HK-2 (cell line): Measurements from ENCODE around the gene LGALS4.
"Not testable (repeated sequence)": the region's sequence is repeated elsewhere in the genome, so short reads cannot be mapped to it uniquely, and the experiment has no call there.

Experiments used
- DNase-seq: peaks from one replicate; pipeline ENCODE4 v3.0.0-alpha.2; 2018; ENCODE audit not compliant: unreplicated experiment

LGALS4 gene

GRCh38 chr19:38770228-38770948, 42.4 kb downstream of the LGALS4 start:
- not testable (repeated sequence) for DNase-seq

DNA sequence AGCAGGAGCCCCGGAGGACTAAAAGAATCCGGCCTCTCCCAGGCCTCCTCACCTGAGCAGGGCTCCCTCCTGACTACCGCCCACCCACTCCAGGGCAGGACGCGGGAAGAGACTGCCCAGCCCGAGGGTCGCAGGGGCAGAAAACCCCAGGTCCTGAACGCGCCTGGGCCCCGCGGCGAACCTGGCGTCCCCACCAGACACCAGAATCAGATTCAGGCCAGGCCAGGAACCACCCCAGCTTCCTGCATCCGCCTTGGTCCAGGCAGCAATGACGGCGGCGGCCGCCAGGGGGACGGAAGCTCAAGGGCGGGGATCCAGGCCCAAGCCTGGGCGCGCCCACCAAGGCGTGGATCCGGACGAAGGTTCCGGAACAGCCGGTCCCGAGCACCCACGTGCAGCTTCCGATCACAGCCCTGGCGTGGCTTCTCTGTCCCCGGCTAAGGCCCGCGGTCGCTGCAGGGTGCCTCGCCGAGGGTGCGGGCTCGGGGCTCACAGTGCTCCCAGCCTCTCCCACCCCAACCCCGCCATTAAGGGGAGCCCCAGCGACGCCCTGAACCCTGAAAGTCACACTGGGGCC, 43.0 kb downstream of the LGALS4 start:
- no peak for DNase-seq

DNA sequence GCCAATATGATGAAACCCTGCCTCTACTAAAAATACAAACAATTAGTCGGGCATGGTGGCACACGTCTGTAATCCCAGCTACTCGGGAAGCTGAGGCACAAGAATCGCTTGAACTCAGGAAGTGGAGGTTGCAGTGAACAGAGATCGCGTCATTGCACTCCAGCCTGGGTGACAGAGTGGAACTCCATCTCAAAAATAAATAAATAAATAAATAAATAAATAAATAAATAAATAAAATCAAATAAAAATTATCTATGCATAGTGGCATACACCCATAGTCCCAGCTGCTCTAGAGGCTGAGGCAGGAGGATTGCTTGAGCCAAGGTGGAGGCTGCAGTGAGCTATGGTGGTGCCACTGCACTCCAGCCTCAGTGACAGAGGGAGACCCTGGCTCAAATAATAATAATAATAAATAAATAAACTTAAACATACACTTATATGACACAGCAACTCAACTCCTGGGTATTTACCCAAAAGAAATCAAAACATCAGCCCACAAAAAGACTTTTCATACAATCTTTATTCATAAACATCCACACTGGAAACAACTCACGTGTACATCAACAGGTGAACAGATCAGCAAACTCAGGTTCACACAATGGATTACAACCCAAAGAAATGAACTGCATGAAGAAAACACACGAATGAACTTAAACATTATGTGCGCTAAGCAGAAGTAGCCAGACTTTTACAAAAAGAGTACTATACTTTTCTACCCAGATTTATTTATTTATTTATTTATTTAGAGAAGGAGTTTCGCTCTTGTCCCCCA, 46.3 kb downstream of the LGALS4 start:
- DNase-seq: no peak

GRCh38 chr19:38765214-38765613, 47.5 kb downstream of the LGALS4 start:
- DNase-seq: no peak

- peak; percentile 41 for DNase-seq
These were observed 48.9 kb downstream of the LGALS4 start for GRCh38 chr19:38763795-38764220.

- DNase-seq: not testable (repeated sequence)
These were observed 50.8 kb downstream of the LGALS4 start for GRCh38 chr19:38761884-38762389.

DNA sequence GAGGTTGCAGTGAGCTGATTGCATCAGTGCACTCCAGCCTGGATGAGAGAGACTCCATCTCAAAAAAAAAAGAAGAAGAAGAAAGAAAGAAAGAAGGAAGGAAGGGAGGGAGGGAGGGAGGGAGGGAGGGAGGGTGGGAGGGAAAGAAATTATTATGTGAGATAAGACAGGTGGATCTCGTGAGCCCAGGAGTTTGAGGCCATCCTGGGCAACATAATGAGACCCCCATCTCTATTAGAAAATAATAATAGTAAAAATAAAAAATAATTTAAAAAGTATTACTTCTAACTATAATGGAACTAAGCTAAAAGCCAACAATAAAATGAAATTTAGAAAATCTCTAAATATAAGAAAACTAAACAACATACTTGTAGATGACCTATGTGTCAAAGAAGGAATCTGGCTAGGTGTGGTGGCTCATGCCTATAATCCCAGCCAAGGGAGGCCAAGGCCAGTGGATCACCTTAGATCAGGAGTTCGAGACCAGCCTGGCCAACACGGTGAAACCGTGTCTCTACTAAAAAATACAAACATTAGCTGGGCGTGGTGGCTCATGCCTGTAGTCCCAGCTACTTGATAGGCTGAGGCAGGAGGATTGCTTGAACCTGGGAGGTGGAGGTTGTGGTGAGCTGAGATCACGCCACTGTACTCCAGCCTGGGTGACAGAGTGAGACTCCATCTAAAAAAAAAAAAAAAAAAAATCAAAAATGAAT, 51.8 kb downstream of the LGALS4 start:
- not testable (repeated sequence) for DNase-seq

DNA sequence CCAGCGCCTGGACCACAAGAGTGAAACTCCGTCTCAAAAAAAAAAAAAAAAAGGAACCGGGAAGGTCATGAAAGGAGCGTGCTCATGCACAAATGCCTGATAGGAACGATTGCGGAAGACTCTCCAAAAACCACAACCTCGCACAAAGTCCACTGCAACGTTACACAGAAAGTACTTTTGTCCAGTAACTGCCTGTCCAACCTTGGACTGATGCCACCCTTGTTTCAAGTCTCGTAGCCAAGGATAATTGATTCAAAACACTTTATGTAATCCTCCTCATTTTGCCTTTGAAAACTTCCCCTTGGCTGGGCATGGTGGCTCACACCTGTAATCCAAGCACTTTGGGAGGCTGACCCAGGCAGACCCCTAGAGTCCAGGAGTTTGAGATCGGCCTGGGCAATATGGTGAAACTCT, 53.1 kb downstream of the LGALS4 start:
- no peak for DNase-seq

- not testable (repeated sequence) for DNase-seq
These were observed 58.5 kb downstream of the LGALS4 start for GRCh38 chr19:38754196-38754595.

DNA sequence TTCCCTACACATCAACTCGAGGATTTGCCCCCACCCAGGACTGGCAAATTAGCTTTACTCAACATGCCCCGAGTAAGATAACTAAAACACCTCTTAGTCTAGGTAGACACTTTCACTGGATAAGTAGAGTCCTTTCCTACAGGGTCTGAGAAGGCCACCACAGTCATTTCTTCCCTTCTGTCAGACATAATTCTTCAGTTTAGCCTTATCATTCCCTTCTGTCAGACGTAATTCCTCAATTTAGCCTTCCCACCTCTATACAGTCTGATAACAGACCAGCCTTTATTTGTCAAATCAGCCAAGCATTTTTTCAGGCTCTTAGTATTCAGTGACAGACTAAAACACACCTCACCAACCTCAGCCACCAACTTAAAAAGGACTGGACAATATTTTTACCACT, 59.0 kb downstream of the LGALS4 start:
- not testable (repeated sequence) for DNase-seq
